GM12878 (cell line): ENCODE measurements around the gene FSD1L. TPM values are rescaled to one million over a fixed set of nuclear protein-coding genes. Genes with fewer than 3 reads are reported as not detected.

ENCODE experiments used
- ATAC-seq: fragments of 200-7000 bp; cut with Tn5 transposase; 3 replicates; pipeline ENCODE4 v1.9.1; 2020; ENCODE audit warnings: mild to moderate bottlenecking, moderate library complexity
- BruUV-seq: library from RNA; stranded (reverse); fragments of 400-500 nt; replicated peaks from 2 replicates; lab custom pipeline; 2021; lab: Mats Ljungman, UMichigan
- CTCF ChIA-PET: fragments of 300-600 bp; sonication (Branson Sonifier 250); formaldehyde crosslinking; extraction: SDS; loops from one replicate; lab custom pipeline; 2021; ENCODE audit warnings: inconsistent platforms; lab: Yijun Ruan, JAX
- POLR2A ChIA-PET: fragments of 350-600 bp; formaldehyde crosslinking; extraction: SDS; loops from one replicate; lab custom pipeline; 2021; ENCODE audit warnings: inconsistent platforms; lab: Charles Lee
- RAD21 ChIA-PET: fragments of 300-600 bp; sonication (Branson Sonifier 250); formaldehyde crosslinking; loops from one replicate; lab custom pipeline; 2023; ENCODE audit warnings: antibody characterized with exemption; ENCODE audit not compliant: unreplicated experiment; lab: Charles Lee
- SMC1A ChIA-PET: fragments of 300-600 bp; sonication (Branson Sonifier 250); formaldehyde crosslinking; loops from one replicate; lab custom pipeline; 2023; ENCODE audit not compliant: unreplicated experiment, uncharacterized antibody; lab: Charles Lee
- DNase-seq: peaks from one replicate; pipeline ENCODE4 v3.0.0-alpha.2; 2011; ENCODE audit warnings: low read depth, low spot score
- FAIRE-seq: peaks from 3 replicates; lab custom pipeline; 2011; peaks lifted over from hg19 to GRCh38; lab: Jason Lieb, UNC
- H2AFZ ChIP-seq: 2 replicates; pipeline ENCODE4 v1.6.0; 2011; ENCODE audit warnings: low read depth, low read length, control low read depth; ENCODE audit not compliant: control insufficient read depth
- H3K27ac ChIP-seq: 2 replicates; pipeline ENCODE4 v1.5.1; 2011; ENCODE audit warnings: control low read depth; ENCODE audit not compliant: control insufficient read depth, insufficient read depth
- H3K27me3 ChIP-seq, 2 experiments: replicated peaks in 1 of 2; 2 replicates each; pipeline versions ENCODE4 v1.6.0 to v1.6.1; 2011; ENCODE audit warnings: low read length in 1 of 2; ENCODE audit not compliant: control insufficient read depth in 2 of 2, insufficient read depth in 2 of 2
- H3K36me3 ChIP-seq, 2 experiments: 2 replicates each; pipeline ENCODE4 v1.5.1; 2011; ENCODE audit warnings: low read length in 1 of 2; ENCODE audit not compliant: control insufficient read depth in 2 of 2, insufficient read depth in 2 of 2
- H3K4me1 ChIP-seq: 2 replicates; pipeline ENCODE4 v1.6.1; 2011; ENCODE audit warnings: mild to moderate bottlenecking, low read length, moderate library complexity, mixed read lengths; ENCODE audit not compliant: control insufficient read depth, insufficient read depth
- H3K4me2 ChIP-seq: 2 replicates; pipeline ENCODE4 v1.6.0; 2011; ENCODE audit warnings: control low read depth; ENCODE audit not compliant: control insufficient read depth, insufficient read depth
- H3K4me3 ChIP-seq: fragments of 200-600 bp; sonication (generic); 2 replicates; pipeline ENCODE4 v1.5.1; 2016
- H3K79me2 ChIP-seq: 2 replicates; pipeline ENCODE4 v1.6.0; 2011; ENCODE audit warnings: low read length; ENCODE audit not compliant: control insufficient read depth, insufficient read depth
- H3K9ac ChIP-seq: 2 replicates; pipeline ENCODE4 v1.8.0; 2011; ENCODE audit warnings: low read length, control low read depth, mixed read lengths; ENCODE audit not compliant: control insufficient read depth, insufficient read depth
- H3K9me3 ChIP-seq: replicated peaks from 3 replicates; pipeline ENCODE4 v1.5.1; 2011; ENCODE audit warnings: mild to moderate bottlenecking, low read length; ENCODE audit not compliant: control insufficient read depth, insufficient read depth
- H4K20me1 ChIP-seq: 2 replicates; pipeline ENCODE4 v1.6.0; 2011; ENCODE audit not compliant: control insufficient read depth, insufficient read depth
- CREM ChIP-seq: IDR thresholded peaks from 2 replicates; pipeline ENCODE4 v1.6.1; 2014; ENCODE audit warnings: antibody characterized with exemption, low read depth
- CTCF ChIP-seq, 3 experiments: IDR thresholded peaks in 2 of 3; conservative IDR thresholded peaks in 1 of 3; 2 replicates each; pipeline ENCODE4 v1.5.1; 2011; ENCODE audit warnings: low read depth in 3 of 3, low read length in 3 of 3, mild to moderate bottlenecking in 3 of 3, control low read depth in 2 of 3, moderate library complexity in 2 of 3, inconsistent platforms in 1 of 3, mixed read lengths in 1 of 3; ENCODE audit not compliant: control insufficient read depth in 2 of 3, insufficient read depth in 1 of 3; ENCODE audit errors: extremely low read depth in 1 of 3
- DPF2 ChIP-seq: fragments of 450-650 bp; IDR thresholded peaks from 2 replicates; pipeline ENCODE4 v1.6.1; 2017; ENCODE audit warnings: mild to moderate bottlenecking
- FOXM1 ChIP-seq: IDR thresholded peaks from 2 replicates; pipeline ENCODE4 v1.6.1; 2012; ENCODE audit warnings: low read depth, mild to moderate bottlenecking, inconsistent platforms, low read length, moderate library complexity
- GABPA ChIP-seq: IDR thresholded peaks from 2 replicates; pipeline ENCODE4 v1.6.1; 2014; ENCODE audit warnings: antibody characterized with exemption, low read depth, mild to moderate bottlenecking, inconsistent platforms
- HCFC1 ChIP-seq: fragments of 150-350 bp; IDR thresholded peaks from 2 replicates; pipeline ENCODE4 v1.6.1; 2014; ENCODE audit warnings: low read length
- HDAC6 ChIP-seq: fragments of 200-600 bp; sonication (generic); IDR thresholded peaks from one replicate; pipeline ENCODE4 v1.8.0; 2017; ENCODE audit warnings: antibody characterized with exemption; ENCODE audit not compliant: unreplicated experiment
- IRF4 ChIP-seq: IDR thresholded peaks from 2 replicates; pipeline ENCODE4 v1.6.1; 2011; ENCODE audit warnings: low read depth, low read length
- MEF2B ChIP-seq: fragments of 450-650 bp; IDR thresholded peaks from 2 replicates; pipeline ENCODE4 v1.6.1; 2018; ENCODE audit warnings: mild to moderate bottlenecking, moderate library complexity; ENCODE audit not compliant: partially characterized antibody, poor library complexity, severe bottlenecking
- MLLT1 ChIP-seq: fragments of 450-650 bp; IDR thresholded peaks from 2 replicates; pipeline ENCODE4 v1.6.1; 2016; ENCODE audit warnings: mild to moderate bottlenecking
- NBN ChIP-seq: fragments of 450-650 bp; IDR thresholded peaks from 2 replicates; pipeline ENCODE4 v1.6.1; 2016
- NFIC ChIP-seq: IDR thresholded peaks from 2 replicates; pipeline ENCODE4 v1.6.1; 2012; ENCODE audit warnings: low read depth, mild to moderate bottlenecking, inconsistent platforms, low read length, moderate library complexity
- PAX8 ChIP-seq: fragments of 450-650 bp; IDR thresholded peaks from 2 replicates; pipeline ENCODE4 v1.6.1; 2017; ENCODE audit warnings: mild to moderate bottlenecking, moderate library complexity
- POU2F2 ChIP-seq: IDR thresholded peaks from 3 replicates; pipeline ENCODE4 v1.6.1; 2011; ENCODE audit warnings: low read depth, mild to moderate bottlenecking, low read length, borderline replicate concordance
- RELA ChIP-seq: fragments of 450-650 bp; IDR thresholded peaks from 2 replicates; pipeline ENCODE4 v1.8.0; 2014; ENCODE audit warnings: borderline replicate concordance; ENCODE audit not compliant: partially characterized antibody
- RUNX3 ChIP-seq: IDR thresholded peaks from 2 replicates; pipeline ENCODE4 v1.6.1; 2012; ENCODE audit warnings: low read length, inconsistent platforms
- SKIL ChIP-seq: fragments of 450-650 bp; IDR thresholded peaks from 2 replicates; pipeline ENCODE4 v1.6.1; 2017; ENCODE audit warnings: mild to moderate bottlenecking, low read depth, inconsistent platforms; ENCODE audit not compliant: poor library complexity, severe bottlenecking
- SMARCA5 ChIP-seq: fragments of 450-650 bp; IDR thresholded peaks from 2 replicates; pipeline ENCODE4 v1.6.1; 2017; ENCODE audit warnings: mild to moderate bottlenecking
- TCF7 ChIP-seq: IDR thresholded peaks from 2 replicates; pipeline ENCODE4 v1.6.1; 2014; ENCODE audit warnings: antibody characterized with exemption, borderline replicate concordance
- ZNF217 ChIP-seq: fragments of 450-650 bp; IDR thresholded peaks from 2 replicates; pipeline ENCODE4 v1.6.1; 2017; ENCODE audit warnings: antibody characterized with exemption, mild to moderate bottlenecking
- WGBS: methylation state at CpG from one replicate; pipeline ENCODE4 v1.1.6; 2016; ENCODE audit warnings: low lambda C conversion rate; ENCODE audit not compliant: insufficient replicate concordance, insufficient coverage; ENCODE audit errors: missing lambda C conversion rate; 5-methylcytosine and 5-hydroxymethylcytosine counted together
- in situ Hi-C: fragments of 300-500 bp; cut with MboI; formaldehyde crosslinking; loops from 9 replicates; pipeline ENCODE4 v1.14.3; 2018; ENCODE audit warnings: mixed read lengths
- intact Hi-C: fragments of 100-400 bp; cut with micrococcal nuclease; formaldehyde crosslinking; loops from one replicate; pipeline ENCODE4 v1.14.2; 2022; ENCODE audit not compliant: unreplicated experiment
- polyA plus RNA-seq, 11 experiments: library from polyadenylated mRNA; depleted of rRNA in 4 of 11; unstranded in 6 of 11; stranded (reverse) in 5 of 11; fragments of >200 nt; fragmentation: Nextera tagmentation in 4 of 11; fragmentation: Illumina TruSeq in 1 of 11; extraction: Ambion mirVana in 4 of 11; extraction: Trizol in 1 of 11; gene quantifications; 1 replicate in 1 of 11; 2 replicates in 10 of 11; pipeline versions ENCODE4 v1.2.1 to v1.2.3, GENCODE V29; 2011 to 2016; ENCODE audit warnings: inconsistent platforms in 2 of 11, missing spikeins in 2 of 11, low read depth in 1 of 11
- total RNA-seq, 4 experiments: library from RNA; depleted of rRNA in 3 of 4; stranded (reverse); fragments of >200 nt in 3 of 4; fragmentation: Illumina TruSeq in 1 of 4; extraction: Trizol in 1 of 4; gene quantifications; 2 replicates each; pipeline versions ENCODE4 v1.2.1 to v1.2.3, GENCODE V29; 2013 to 2021

Gene FSD1L
- total and polyA plus RNA-seq, 10 of the 15 experiments (the other 5 are each of a cell fraction or from before 2014, with no cell fraction given): 11.9 to 52.4 (median 17.0) TPM

GRCh38 chr9:105541838-105542237 lies 94.0 kb downstream of the FSD1L start:
- peak; percentile 93 for FAIRE-seq
- peaks cover 7% of the 10 kb centered on the region; the same call in 1 of the 2 replicates for H3K4me1 ChIP-seq
- DNase-seq: peak; percentile 59
- TF ChIP-seq PAX8: no peak
- 0 out of 2 replicates have a peak, but pooled peaks have one; percentile 34 for TF ChIP-seq DPF2
- TF ChIP-seq NFIC: peak; percentile 78
- peak; percentile 49 for TF ChIP-seq RUNX3
- no peak for TF ChIP-seq HCFC1
- TF ChIP-seq MLLT1: no peak
- TF ChIP-seq ZNF217: peak; percentile 94
- TF ChIP-seq IRF4: 0 out of 2 replicates have a peak, but pooled peaks have one; percentile 12
- TF ChIP-seq MEF2B: no peak
- TF ChIP-seq GABPA: 0 out of 2 replicates have a peak, but pooled peaks have one; percentile 12
- TF ChIP-seq SMARCA5: peak; percentile 88
- 0 out of 2 replicates have a peak, but pooled peaks have one; percentile 17 for TF ChIP-seq CREM
- no peak for TF ChIP-seq HDAC6
- TF ChIP-seq TCF7: peak; percentile 37; the same call in 1 of the 2 replicates
- TF ChIP-seq RELA: peak; percentile 95
- peak; percentile 34 for TF ChIP-seq SKIL
- peak; percentile 54; the same call in 1 of the 2 replicates for TF ChIP-seq FOXM1
- TF ChIP-seq POU2F2: peak; percentile 89
- no peak for TF ChIP-seq NBN
- no peak for TF ChIP-seq CTCF (IDR thresholded peaks at IDR 0.05 in 2 of 3, conservative IDR thresholded peaks at IDR 0.05 in 1 of 3; ENCODE audit: control insufficient read depth in 2 of 3, extremely low read depth in 1 of 3, insufficient read depth in 1 of 3, low read depth in 3 of 3, low read length in 3 of 3)

More at GRCh38 chr9:105541838-105542237, 94.0 kb downstream of the FSD1L start:
- no peaks in the 10 kb centered on the region; a peak in 1 of 4 replicates for H3K36me3 ChIP-seq
- no peaks in the 10 kb centered on the region; the same call in 1 of the 2 replicates for H3K79me2 ChIP-seq
- H3K9ac ChIP-seq: no peak overlapping the region
- 42% methylated on average over 3 of the region's 3 CpGs for WGBS
- no peaks in the 10 kb centered on the region for H4K20me1 ChIP-seq
- peak overlapping the region; percentile 30; the same call in 1 of the 2 replicates for H3K4me2 ChIP-seq
- ATAC-seq: peak; percentile 97
- no TSS peak for BruUV-seq
- POLR2A ChIA-PET: interaction anchor here (0.6 to 1.8 kb wide), 4 partner anchors 10 to 95 kb away, joined by 3 to 10 read pairs (median 6); no protein-coding TSS in a partner anchor
- in situ Hi-C loops: no loop called here
- CTCF ChIA-PET: interaction anchor here (0.8 to 1.6 kb wide), 2 partner anchors 9 to 42 kb away, joined by 3 to 7 read pairs; no protein-coding TSS in a partner anchor
- intact Hi-C loops: no loop called here
- peak overlapping the region; percentile 56 for H3K27ac ChIP-seq
- H2AFZ ChIP-seq: no peak overlapping the region
- RAD21 ChIA-PET: interaction anchor here (1.1 to 2.2 kb wide), 3 partner anchors 9 to 15 kb away, joined by 3 to 14 read pairs (median 4); no protein-coding TSS in a partner anchor
- H3K4me3 ChIP-seq: no peak overlapping the region
- SMC1A ChIA-PET: interaction anchor here (0.7 to 1.7 kb wide), 8 partner anchors 9 to 95 kb away, joined by 3 to 9 read pairs (median 4); no protein-coding TSS in a partner anchor
- peaks cover 1% of the 10 kb centered on the region for H3K9me3 ChIP-seq
- H3K27me3 ChIP-seq: no peaks in the 10 kb centered on the region
